GM18507 (cell line): ENCODE results near the gene ERG.

Source experiments
- DNase-seq: peaks from one replicate; pipeline ENCODE4 v3.0.0; 2011; ENCODE audit warnings: low read depth; ENCODE audit not compliant: insufficient read length; ENCODE audit errors: extremely low spot score
- FAIRE-seq: peaks from 2 replicates; lab custom pipeline; 2011; peaks lifted over from hg19 to GRCh38; lab: Jason Lieb, UNC

ERG gene

GRCh38 chr21:38477226-38477625, 21.1 kb downstream of the ERG start:
- no peak for FAIRE-seq
- no peak for DNase-seq

GRCh38 chr21:38476385-38476784, 21.9 kb downstream of the ERG start:
- FAIRE-seq, result no peak
- no peak for DNase-seq

GRCh38 chr21:38475519-38475918, 22.8 kb downstream of the ERG start:
- FAIRE-seq (no peak), DNase-seq (no peak)

- no peak for DNase-seq
Observed at GRCh38 chr21:38474796-38475195, 23.5 kb downstream of the ERG start.

GRCh38 chr21:38474124-38474523, 24.2 kb downstream of the ERG start:
- no peak for DNase-seq
- FAIRE-seq, result no peak

More at GRCh38 chr21:38474796-38475195, 23.5 kb downstream of the ERG start:
- no peak for FAIRE-seq

GRCh38 chr21:38472412-38473108, 25.7 kb downstream of the ERG start:
- no peak for FAIRE-seq

GRCh38 chr21:38471766-38472165, 26.5 kb downstream of the ERG start:
- FAIRE-seq, result no peak
- no peak for DNase-seq

More at GRCh38 chr21:38472412-38473108, 25.7 kb downstream of the ERG start:
- no peak for DNase-seq

GRCh38 chr21:38470755-38471154, 27.5 kb downstream of the ERG start:
- no peak for DNase-seq
- no peak for FAIRE-seq

- FAIRE-seq, result no peak
Observed at GRCh38 chr21:38469642-38470041, 28.6 kb downstream of the ERG start.

GRCh38 chr21:38468989-38469388, 29.3 kb downstream of the ERG start:
- DNase-seq (no peak), FAIRE-seq (no peak)

More at GRCh38 chr21:38469642-38470041, 28.6 kb downstream of the ERG start:
- no peak for DNase-seq

GRCh38 chr21:38467911-38468310, 30.4 kb downstream of the ERG start:
- FAIRE-seq, result no peak
- no peak for DNase-seq

- FAIRE-seq, result no peak
- DNase-seq, result no peak
Observed at GRCh38 chr21:38467374-38467773, 30.9 kb downstream of the ERG start.

GRCh38 chr21:38460171-38460742, 38.0 kb downstream of the ERG start:
- DNase-seq (no peak), FAIRE-seq (no peak)

- FAIRE-seq, result no peak
- DNase-seq, result no peak
Observed at GRCh38 chr21:38459490-38459889, 38.8 kb downstream of the ERG start.

GRCh38 chr21:38455403-38455802, 42.9 kb downstream of the ERG start:
- no peak for FAIRE-seq
- no peak for DNase-seq

- FAIRE-seq, result no peak
- DNase-seq, result no peak
Observed at GRCh38 chr21:38454702-38455101, 43.6 kb downstream of the ERG start.

GRCh38 chr21:38454161-38454560, 44.1 kb downstream of the ERG start:
- DNase-seq (no peak), FAIRE-seq (no peak)

GRCh38 chr21:38448671-38449385, 49.4 kb downstream of the ERG start:
- DNase-seq, result no peak
- FAIRE-seq, result no peak

- no peak for FAIRE-seq
- DNase-seq, result no peak
Observed at GRCh38 chr21:38447611-38448010, 50.7 kb downstream of the ERG start.

- DNase-seq, result no peak
- no peak for FAIRE-seq
Observed at GRCh38 chr21:38444691-38445090, 53.6 kb downstream of the ERG start.

- FAIRE-seq, result no peak
- DNase-seq, result no peak
Observed at GRCh38 chr21:38443110-38443509, 55.2 kb downstream of the ERG start.
